RWPE2 (cell line): ENCODE data around the gene KIF3A.
A peak's percentile ranks its signal among the peaks of the same experiment; 100 is the strongest.
"Not testable (repeated sequence)": the region's sequence is repeated elsewhere in the genome, so short reads cannot be mapped to it uniquely, and the experiment has no call there.

Experiments used
- ATAC-seq: fragments of 200-7000 bp; cut with Tn5 transposase; 3 replicates; pipeline ENCODE4 v1.9.1; 2021; ENCODE audit warnings: low read depth
- DNase-seq: peaks from one replicate; pipeline ENCODE4 v3.0.0-alpha.2; 2020; ENCODE audit warnings: low spot score
- H3K27ac ChIP-seq: fragments of 450-650 bp; 2 replicates; pipeline ENCODE4 v1.5.1; 2017; ENCODE audit warnings: mild to moderate bottlenecking; ENCODE audit not compliant: poor library complexity, severe bottlenecking
- H3K27me3 ChIP-seq: fragments of 250-450 bp; sonication (Bioruptor Pico); 2 replicates; pipeline ENCODE4 v1.5.1; 2021; ENCODE audit warnings: mild to moderate bottlenecking, moderate library complexity; ENCODE audit not compliant: insufficient read depth, poor library complexity, severe bottlenecking
- H3K36me3 ChIP-seq: fragments of 250-450 bp; sonication (Bioruptor Pico); 2 replicates; pipeline ENCODE4 v1.5.1; 2020; ENCODE audit warnings: low read depth, mild to moderate bottlenecking, moderate library complexity
- H3K4me1 ChIP-seq: fragments of 250-450 bp; sonication (Bioruptor Pico); 2 replicates; pipeline ENCODE4 v1.5.1; 2021; ENCODE audit warnings: mild to moderate bottlenecking, moderate library complexity; ENCODE audit not compliant: insufficient read depth, poor library complexity, severe bottlenecking
- H3K4me3 ChIP-seq: fragments of 250-450 bp; sonication (Bioruptor Pico); 2 replicates; pipeline ENCODE4 v1.5.1; 2021; ENCODE audit warnings: mild to moderate bottlenecking, moderate library complexity; ENCODE audit not compliant: severe bottlenecking
- H3K9me3 ChIP-seq: fragments of 250-450 bp; sonication (Bioruptor Pico); 2 replicates; pipeline ENCODE4 v1.5.1; 2021; ENCODE audit warnings: mild to moderate bottlenecking, moderate library complexity; ENCODE audit not compliant: severe bottlenecking
- TF ChIP-seq, protein P1 (sequence below): fragments of 450-650 bp; IDR thresholded peaks from one replicate; pipeline ENCODE4 v1.5.1; 2017; ENCODE audit warnings: mild to moderate bottlenecking, moderate library complexity; ENCODE audit not compliant: poor library complexity, severe bottlenecking

Gene KIF3A

DNA sequence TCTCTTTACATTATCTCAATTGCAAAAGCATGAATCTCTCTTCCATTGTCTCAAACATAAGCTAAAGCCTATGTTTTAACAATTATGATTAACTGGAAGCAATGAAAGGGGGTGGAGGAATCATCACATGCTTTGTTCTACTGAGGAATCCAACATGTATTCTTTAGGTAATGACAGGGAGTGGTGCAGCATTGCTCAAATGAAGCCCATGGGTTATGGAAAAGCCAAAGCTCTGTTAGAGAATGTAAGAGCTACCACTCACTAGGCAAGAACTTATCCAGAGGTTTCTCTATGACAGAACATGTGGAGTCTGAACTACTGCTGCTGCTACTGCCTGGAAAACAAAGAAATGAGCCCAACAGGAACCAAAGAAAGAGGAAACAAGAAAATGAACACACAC is 28.7 kb downstream of the KIF3A start:
- H3K9me3 ChIP-seq = no peaks in the 10 kb centered on the region
- DNase-seq = no peak
- ATAC-seq = no peak

DNA sequence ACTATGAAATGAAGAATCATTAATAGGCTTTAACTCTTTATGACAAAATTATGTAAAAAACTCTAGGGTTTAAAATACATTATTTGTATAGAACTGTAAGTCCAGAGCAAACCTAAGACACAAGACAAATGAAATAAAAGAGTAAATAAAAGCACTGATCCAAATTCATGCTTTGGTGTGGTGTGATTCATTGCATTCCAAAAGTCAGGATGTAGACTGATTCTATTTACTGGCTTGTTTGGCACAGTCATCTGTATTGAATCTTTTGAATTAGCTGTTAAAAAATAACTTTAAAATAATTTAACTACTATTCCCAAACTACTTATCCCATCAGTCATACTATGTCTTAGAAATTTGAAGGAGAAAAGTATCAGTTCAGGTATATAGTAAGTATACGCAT is 32.5 kb downstream of the KIF3A start:
- Histone ChIP-seq H3K9me3 (no peaks in the 10 kb centered on the region), H3K4me3 (no peak overlapping the region), H3K27me3 (no peaks in the 10 kb centered on the region), H3K36me3 (peaks cover 68% of the 10 kb centered on the region), H3K27ac (peak overlapping the region; percentile 29), H3K4me1 (peaks cover 7% of the 10 kb centered on the region)
- ATAC-seq (peak; percentile 85), DNase-seq (no peak)
- TF ChIP-seq, protein P1, sequence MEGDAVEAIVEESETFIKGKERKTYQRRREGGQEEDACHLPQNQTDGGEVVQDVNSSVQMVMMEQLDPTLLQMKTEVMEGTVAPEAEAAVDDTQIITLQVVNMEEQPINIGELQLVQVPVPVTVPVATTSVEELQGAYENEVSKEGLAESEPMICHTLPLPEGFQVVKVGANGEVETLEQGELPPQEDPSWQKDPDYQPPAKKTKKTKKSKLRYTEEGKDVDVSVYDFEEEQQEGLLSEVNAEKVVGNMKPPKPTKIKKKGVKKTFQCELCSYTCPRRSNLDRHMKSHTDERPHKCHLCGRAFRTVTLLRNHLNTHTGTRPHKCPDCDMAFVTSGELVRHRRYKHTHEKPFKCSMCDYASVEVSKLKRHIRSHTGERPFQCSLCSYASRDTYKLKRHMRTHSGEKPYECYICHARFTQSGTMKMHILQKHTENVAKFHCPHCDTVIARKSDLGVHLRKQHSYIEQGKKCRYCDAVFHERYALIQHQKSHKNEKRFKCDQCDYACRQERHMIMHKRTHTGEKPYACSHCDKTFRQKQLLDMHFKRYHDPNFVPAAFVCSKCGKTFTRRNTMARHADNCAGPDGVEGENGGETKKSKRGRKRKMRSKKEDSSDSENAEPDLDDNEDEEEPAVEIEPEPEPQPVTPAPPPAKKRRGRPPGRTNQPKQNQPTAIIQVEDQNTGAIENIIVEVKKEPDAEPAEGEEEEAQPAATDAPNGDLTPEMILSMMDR = no peak

More for the DNA sequence above, 28.7 kb downstream of the KIF3A start:
- H3K4me3 ChIP-seq = no peak overlapping the region
- peaks cover 7% of the 10 kb centered on the region for H3K4me1 ChIP-seq
- H3K36me3 ChIP-seq = peaks cover 38% of the 10 kb centered on the region
- H3K27me3 ChIP-seq = no peaks in the 10 kb centered on the region
- TF ChIP-seq, protein P1 = no peak
- H3K27ac ChIP-seq = no peak overlapping the region

DNA sequence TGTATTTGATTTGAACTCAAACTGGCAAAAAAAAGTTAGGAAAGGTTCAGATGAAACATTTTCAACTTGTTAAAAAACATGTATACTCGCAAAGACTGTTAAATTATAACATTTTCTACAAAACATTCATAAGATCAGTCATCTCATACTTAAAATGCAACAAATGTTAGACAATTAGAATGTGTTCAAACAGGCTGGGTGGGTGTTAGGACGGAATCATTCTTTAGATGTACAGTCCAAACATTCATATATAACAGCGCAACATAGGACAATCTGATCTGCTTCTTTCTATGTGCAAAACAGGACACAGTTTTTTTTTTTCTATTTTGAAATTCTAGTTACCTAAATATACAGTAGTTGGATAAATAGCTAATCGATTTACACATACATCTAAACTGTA is 41.4 kb downstream of the KIF3A start:
- no peak overlapping the region for H3K27ac ChIP-seq
- ATAC-seq = no peak
- peaks cover 50% of the 10 kb centered on the region for H3K36me3 ChIP-seq
- H3K4me3 ChIP-seq = no peak overlapping the region
- no peaks in the 10 kb centered on the region for H3K4me1 ChIP-seq
- DNase-seq = no peak
- no peaks in the 10 kb centered on the region for H3K27me3 ChIP-seq
- TF ChIP-seq, protein P1 = no peak
- H3K9me3 ChIP-seq = no peaks in the 10 kb centered on the region

DNA sequence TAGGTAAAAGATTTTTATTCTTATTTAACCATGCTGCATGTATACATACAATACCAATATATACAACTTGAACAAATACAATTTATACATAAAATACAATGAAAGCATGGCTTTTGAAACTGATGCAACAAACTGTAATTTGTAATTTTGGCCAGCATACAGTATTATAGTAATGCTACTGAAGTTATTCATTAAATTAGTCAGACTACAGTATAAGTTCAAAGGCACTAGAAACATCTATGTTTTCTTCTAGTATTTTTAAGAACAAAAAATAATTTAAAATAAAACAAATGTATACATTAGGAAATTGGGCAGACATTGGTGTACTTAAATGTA is 44.7 kb downstream of the KIF3A start:
- no peak overlapping the region for H3K4me3 ChIP-seq
- ATAC-seq = no peak
- no peak for DNase-seq
- H3K9me3 ChIP-seq = no peaks in the 10 kb centered on the region
- no peaks in the 10 kb centered on the region for H3K4me1 ChIP-seq
- H3K27ac ChIP-seq = no peak overlapping the region
- no peaks in the 10 kb centered on the region for H3K27me3 ChIP-seq
- H3K36me3 ChIP-seq = peaks cover 25% of the 10 kb centered on the region
- TF ChIP-seq, protein P1 = no peak

DNA sequence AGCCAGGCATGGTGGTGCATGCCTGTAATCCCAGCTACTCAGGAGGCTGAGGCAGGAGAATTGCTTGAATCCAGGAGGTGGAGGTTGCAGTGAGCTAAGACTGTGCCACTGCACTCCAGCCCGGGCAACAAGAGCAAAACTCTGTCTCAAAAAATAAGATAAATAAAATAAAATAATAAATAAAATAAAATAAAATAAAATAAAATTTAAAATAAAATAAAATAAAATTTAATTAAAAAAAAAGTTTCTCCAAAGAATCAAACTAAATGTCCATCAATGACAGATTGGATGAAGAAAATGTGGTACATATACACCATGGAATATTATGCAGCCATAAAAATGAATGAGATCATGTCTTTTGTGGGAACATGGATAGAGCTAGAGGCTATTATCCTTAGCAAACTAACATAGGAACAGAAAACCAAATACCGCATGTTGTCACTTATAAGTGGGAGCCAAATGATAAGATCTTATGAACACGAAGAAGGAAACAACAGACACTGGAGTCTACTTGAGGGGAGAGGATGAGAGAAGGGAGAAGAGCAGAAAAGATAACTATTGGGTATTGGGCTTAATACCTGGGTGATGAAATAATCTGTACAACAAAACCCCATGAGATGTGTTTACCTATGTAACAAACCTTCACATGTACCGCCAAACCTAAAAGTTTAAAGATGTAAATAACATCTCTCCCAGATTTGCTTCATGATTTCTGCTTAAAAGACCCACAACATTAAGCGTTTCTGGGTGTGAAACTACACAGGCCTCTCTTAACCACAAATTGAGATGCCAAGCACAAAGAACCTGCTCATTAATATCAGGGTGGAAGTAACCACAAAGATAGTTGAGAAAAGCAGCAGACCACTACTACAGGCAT is 45.4 kb downstream of the KIF3A start:
- not testable (repeated sequence) for H3K4me1 ChIP-seq, H3K27me3 ChIP-seq, H3K4me3 ChIP-seq, H3K27ac ChIP-seq, DNase-seq, ATAC-seq, H3K9me3 ChIP-seq
- H3K36me3 ChIP-seq = peaks cover 19% of the 10 kb centered on the region; the same call in 1 of the 2 replicates
